NCI-H146 treated with DMSO at 0.1 percent for 48 hours (cell line): ENCODE data around the gene ATP6V1F.
"Not testable (repeated sequence)": the region's sequence is repeated elsewhere in the genome, so short reads cannot be mapped to it uniquely, and the experiment has no call there.

Experiments used
- DNase-seq: peaks from one replicate; lab custom pipeline; 2025; ENCODE audit not compliant: unreplicated experiment; lab: John Stamatoyannopoulos, UW

ATP6V1F gene

DNA sequence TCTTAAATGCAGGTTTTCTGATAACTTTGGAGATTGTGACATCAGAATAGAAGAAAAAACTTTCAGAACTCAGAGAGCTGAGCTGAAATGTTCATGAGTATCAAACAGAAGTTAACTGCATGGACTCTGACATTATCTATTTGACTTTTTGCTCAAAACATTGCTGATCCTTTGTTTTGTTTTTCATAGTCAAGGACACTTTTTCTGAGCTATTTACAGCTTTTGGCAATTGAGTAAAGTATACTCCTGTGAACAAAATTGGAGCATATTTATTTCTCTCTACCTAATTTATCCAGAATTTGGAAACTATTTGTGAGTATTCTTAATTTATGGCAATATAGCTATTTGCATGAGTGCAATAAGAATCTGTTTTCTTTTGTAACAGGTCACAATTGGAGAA lies 36.7 kb downstream of the ATP6V1F start:
- no peak for DNase-seq

DNA sequence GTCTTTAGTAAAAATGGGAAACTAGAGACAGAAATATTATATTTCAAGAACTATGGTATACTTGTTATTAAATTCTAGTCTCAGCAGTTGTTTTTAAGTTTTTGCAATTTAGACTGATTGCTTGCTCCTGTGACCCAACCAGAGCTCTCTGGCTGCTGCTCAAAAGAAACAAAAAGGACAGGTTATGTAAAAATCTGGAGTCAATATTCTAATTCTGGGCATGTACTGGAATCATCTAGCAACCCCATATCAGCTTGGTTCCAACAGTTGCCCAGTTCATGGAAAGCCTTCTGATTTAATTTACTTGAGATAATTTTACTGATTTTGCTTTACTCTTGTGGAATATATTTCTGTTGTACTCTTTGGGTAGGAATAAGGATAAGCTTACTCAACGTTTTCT lies 37.6 kb downstream of the ATP6V1F start:
- no peak for DNase-seq

DNA sequence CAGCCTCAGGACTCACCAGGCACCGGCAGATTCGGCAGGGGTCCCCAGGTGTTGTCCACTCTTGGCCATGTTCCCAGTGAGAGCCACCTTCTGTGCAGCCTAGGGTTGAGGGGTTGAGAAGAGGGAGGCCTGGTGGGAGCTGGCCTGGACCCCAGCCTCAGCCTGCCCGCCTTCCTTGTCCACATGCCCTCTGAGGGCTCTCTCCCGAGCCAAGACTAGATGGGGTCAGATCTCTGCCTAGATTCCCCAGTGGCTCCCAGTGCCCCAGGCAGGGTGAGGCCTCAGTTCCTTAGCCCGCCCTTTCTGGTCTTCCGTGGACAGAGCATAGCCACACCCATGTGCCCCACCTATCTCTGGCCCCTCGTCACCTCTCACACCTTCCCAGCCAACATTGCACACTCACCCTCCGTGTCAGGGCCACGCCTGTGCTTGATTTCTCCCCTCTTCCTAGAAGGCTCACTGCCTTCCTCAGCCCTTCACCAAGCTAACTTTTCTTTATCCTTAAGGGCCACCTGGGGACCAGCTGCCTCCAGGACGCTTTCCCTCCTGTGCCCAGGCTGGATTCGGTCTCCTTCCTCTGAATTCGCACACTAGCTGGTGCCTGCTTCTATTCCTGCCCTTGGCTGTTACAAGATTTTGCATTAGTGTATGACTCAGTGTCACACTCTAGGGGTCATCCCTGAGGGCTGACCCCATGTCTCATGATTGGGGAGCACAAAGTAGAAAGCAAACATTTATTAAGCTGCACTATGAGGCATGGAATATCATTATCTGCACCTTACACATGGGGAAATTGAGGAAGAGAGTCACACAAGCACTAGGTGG lies 40.3 kb downstream of the ATP6V1F start:
- no peak for DNase-seq

GRCh38 chr7:128903621-128904361 lies 41.1 kb downstream of the ATP6V1F start:
- DNase-seq, result no peak

GRCh38 chr7:128904381-128905197 lies 41.9 kb downstream of the ATP6V1F start:
- DNase-seq, result peak; percentile 47

- DNase-seq, result no peak
Measured at GRCh38 chr7:128906001-128906765, 43.5 kb downstream of the ATP6V1F start.

DNA sequence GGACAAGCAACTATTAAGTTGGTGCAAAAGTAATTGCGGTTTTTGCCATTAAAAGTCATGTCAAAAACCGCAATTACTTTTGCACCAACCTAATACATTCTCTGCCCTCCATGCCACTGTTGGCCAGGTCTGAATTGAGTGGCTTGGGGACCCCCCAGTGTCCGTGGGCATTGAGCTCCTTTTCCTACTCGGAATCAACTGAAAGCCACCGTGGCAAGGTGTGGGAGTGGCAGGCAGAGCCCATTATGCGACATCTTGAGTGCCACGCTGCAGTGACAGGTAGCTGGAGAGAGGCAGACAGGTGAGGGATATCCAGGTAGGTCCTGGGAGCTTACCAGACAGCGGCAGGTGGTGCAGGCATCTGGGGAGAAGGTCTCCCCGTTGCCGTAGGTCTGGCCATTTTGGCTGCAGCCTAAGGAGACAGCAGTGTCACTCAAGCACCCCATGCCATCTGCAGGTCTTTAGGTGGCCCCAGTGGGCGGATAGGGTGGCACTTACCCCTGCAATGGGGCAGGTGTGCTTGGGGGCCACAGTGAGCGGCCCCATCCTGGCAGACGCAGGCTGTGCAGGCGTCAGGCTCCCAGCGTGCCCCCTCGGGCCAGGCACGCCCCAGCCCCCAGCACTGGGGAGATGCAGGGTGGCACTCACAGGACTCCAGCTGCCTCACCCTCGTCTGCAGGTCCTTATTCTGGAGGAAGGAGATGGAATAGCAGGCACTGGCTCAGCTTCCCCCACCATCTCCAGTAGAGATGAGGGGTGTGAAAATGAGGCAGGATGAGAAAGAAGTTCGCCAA lies 44.3 kb downstream of the ATP6V1F start:
- DNase-seq, result no peak

DNA sequence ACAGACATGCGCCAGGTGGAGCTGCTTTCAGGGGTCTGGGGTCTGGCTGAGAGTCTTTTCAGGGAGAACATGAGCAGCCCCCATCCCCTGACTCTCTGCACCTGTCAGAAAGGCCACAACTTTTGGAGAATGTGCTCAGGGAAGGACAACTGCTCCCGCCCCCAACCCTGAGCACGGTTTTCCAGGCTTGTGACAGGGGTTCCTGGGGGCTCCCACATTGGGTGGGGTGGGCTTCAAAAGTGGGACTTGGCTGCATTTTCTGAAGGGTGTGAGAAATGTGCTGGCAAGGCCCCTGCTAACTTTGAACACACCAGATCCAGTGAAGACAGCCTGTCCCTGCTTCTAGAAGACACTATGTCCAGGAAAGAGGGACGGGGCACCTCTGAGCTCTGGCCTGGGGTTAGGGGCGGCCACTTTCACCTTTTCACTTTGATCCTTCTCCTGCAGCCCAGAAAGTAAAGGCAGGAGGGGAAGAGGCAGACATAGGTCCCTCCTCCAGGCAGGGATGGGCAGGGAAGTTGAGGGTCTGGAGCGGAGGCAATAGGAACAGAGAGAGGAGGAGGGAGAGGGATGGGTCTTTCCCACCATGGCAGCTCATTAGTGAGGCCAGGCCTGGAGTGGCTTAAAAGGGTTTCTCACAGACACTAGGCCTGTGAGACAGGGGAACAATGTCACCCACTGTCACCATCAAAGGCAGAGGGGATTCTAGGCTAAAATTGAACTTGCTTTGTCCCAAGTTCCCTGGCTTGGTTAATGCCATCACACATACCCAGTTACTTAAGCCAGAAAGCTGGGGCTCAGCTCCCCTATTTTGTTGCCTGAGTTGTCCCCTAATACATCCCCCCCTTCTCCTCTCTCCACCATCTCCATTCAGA lies 46.3 kb downstream of the ATP6V1F start:
- no peak for DNase-seq

DNA sequence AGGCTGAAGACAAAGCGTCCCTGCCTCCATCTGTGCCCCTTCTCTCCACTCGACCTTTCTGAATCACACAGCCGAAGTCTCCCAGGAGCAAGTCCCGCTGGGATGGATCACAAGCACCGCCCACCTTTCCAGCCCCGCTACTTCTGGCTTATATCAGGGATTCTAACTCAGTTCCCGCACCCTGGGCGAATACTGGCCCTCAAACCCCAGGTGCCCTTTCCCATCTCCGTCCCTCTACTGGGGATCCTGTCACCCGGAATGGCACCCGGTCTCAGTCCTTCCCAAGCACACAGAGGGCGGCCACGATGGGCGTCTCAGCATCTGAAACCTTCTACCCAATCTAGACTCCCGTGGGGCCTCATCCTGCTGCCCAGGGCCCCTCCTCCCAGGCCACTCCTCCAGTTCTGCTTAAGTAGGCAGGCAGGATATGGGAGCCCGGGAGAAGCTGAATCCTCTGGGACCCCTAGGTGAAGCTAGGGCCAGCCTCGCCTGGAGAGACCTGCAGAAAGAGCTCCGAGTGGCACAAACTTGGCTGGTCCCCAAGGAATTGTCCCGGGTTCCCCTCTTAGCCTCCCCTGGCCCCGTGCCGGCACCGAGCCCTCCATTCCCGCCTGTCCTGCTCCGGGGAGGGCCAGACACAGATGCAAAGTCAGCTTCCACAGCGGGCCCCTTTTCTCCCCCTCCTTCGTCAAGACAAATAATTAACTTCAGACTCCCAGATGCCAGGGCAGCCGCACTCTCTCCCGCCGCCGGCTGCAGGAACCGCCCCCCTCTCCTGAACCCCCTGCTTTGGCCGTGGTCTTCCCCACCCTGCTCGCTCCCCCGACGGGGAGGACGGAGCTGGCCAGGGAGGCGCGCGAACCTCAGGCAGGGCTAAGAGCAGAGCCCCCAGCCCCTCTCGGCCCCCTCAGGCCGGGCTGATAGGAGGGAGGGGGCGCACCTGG lies 47.2 kb downstream of the ATP6V1F start:
- peak; percentile 55 for DNase-seq

DNA sequence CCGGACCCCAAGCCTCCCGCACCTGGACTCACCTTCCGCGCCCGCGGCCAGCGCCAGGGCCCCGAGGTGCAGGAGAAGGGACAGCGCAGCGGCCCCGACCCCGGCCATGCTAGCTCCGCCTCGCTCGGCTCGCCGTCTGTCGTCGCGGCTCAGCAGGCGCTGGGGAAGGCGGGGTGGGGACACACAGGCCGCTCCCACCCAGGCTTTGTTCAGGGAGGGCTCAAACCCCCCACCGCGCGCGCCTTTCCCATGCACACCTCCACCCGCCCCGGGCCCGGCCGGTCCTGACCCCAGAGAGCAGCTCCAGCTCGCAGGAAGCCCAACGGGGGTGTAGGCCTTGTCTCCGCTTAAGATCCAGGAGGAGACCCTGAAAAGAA lies 47.9 kb downstream of the ATP6V1F start, which contains the start of gene KCP:
Gene KCP, minus strand, starts transcription at position 141 of the 377 bp plus-strand sequence. Its CDS starts 33 bp downstream, at position 108.
- no peak for DNase-seq

GRCh38 chr7:128911423-128912031 lies 48.9 kb downstream of the ATP6V1F start:
- no peak for DNase-seq

DNA sequence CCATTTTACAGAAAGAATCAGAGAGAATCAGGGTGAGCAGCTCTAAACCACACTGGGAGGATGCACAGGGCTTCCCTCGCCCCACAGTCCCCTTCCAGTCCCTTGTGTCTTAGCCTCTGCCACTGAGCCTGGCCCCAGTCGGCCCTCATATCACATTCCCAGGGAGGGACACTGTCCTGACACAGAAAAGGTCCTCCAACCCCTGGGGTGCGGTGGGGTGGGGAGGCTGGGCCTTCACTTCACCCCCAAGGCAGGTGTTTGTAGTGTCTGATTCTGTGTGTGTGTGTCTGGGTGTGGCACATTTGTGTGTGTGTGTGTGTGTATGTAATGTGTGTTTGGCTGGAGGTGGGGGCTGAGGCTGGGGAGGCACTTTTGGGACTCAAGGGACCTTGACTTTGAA lies 49.6 kb downstream of the ATP6V1F start:
- DNase-seq, result no peak

DNA sequence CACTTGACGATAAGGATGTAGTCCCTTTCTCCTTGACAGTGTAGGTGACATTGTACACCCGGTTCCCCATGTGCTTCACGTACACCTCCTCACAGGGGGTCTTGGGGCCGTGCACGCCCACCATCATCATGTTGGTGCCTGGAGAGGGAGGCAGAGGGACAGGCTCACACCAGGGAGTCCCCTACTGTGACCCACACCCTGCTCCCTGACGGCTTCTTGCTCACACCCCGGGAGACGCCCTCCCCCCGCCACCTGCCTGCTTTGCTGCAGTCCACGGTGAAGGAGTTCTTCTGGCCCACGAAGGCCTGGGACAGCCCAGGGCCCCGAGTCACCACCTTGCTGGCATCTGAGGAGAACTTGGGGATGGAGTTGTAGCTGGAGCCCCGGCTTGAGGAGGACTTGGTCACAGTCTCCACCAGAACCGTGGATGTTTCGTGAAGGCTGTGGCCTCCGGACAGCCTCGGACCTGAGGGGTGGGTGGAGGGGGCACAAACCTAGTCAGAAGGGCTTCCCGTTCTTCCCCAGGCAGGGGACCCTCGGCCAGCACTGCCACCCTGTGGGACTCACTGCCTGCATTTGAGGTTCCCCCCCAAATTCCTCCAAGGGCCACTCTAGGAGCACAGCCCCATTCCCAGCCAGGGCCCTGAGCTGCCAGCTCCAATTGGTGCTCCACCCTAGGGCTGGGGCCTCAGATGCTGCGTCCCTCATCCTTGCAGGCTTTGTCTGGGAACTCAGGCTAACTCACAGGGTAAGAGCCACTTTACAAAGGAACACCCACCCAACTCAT lies 50.2 kb downstream of the ATP6V1F start:
- not testable (repeated sequence) for DNase-seq

DNA sequence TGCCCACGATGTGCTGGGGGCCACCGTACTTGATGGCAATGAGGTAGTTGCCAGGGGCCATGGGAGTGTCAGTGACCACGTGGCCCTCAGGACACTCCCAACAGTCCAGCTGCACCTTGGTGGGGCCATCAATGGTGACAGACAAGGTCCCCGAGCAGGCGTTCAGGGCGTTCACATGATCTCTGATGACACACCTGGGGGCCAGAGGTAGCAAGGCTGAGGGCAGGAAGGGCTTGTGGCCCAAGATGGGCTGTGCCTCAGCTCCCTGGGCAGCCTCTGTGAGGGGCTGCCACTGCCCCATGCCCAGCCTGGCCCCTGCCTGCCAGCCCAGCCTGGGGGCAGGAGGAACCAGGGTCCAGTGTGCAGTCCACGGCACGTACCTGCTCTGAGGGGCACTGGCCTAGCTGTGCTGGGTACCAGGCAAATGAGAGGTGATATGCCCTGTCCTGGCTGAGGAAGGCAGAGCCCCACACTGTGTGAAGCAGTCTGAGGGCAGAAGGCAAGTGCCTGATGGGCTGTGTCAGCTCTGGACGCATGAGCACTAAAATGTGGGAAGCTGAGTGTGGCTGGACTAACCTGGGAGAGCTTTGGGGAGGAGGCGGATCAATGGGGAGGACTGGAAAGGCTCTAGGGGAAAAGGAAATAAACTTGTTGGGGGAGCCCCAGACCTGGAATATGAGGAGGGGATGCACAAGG lies 51.4 kb downstream of the ATP6V1F start:
- no peak for DNase-seq

DNA sequence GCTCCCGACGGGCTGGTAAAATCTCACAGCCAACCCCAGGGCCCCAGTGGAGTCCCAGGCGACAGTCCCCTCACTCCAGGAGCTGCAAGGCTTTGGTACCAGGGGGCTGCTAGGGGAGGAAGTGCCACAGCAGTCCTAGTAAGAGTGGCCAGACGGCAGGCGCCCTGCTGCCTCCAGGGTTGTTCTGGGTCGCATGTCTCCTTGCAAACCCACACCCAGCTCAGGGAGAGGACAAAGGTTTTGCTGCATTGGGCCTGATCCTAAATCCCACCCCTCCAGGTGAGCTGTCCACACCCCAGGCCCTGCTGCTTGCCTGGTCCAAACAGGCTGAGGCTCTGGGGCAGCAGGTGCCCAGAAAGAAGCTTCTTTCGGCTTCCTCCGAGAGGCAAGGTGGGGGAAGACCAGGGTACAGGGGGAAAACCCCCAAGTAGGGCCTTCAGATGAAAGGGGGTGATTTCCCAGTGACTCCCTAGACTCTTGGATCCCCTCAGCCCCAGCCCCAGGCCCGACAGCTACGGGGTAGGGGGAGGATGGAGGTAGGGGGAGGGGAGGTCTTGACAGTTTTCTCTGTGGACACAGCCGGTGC lies 52.0 kb downstream of the ATP6V1F start:
- DNase-seq, result no peak
